ENCODE data around the gene UBE2H.

DNA sequence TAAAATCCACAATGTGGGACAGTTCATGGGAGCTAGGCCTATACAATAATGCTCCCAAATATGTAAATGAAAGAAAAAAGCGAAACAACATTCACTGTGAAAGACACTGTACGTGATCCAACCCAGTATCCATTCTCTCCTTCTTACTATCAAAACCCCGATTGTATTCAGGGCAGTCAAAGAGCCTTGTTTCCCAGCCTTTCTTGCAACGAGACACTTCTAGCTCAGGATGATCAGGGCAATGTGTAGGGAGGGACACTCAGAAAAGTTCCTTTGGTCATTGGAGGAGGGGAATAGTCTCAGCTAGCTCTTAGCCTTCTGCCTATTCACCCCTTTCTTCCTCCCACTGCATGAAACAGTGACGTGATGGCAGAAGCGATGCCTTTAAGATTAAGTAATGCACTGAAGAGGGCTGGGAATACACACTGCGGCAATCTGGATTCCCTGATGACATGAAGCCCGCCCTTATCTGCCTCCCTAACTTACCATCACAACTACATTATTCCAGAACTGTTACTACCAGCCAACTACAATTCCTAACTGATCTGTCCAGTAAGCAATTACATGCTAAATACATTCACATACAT lies 27.3 kb downstream of the UBE2H start:
- TF ChIP-seq EZH2phosphoT487 (IDR thresholded peaks at IDR 0.05) (no peak), CTCF (IDR thresholded peaks at IDR 0.05) (no peak)

Measured in neural progenitor cell (in vitro differentiated cells).